PC-3 (cell line): ENCODE results near the gene UBTD1. TPM values are rescaled to one million over a fixed set of nuclear protein-coding genes. Genes with fewer than 3 reads are reported as not detected.

Experiments used
- ATAC-seq: fragments of 200-7000 bp; cut with Tn5 transposase; 2 replicates; pipeline ENCODE4 v1.9.1; 2020; ENCODE audit warnings: mild to moderate bottlenecking, moderate library complexity
- BruUV-seq: library from RNA; stranded (reverse); fragments of 400-500 nt; replicated peaks from 2 replicates; lab custom pipeline; 2021; lab: Mats Ljungman, UMichigan
- CTCF ChIA-PET: fragments of 300-600 bp; sonication (Branson Sonifier 250); formaldehyde crosslinking; loops from one replicate; lab custom pipeline; 2022; ENCODE audit warnings: antibody characterized with exemption; lab: Charles Lee
- POLR2A ChIA-PET: fragments of 300-600 bp; sonication (Branson Sonifier 250); formaldehyde crosslinking; loops from one replicate; lab custom pipeline; 2022; ENCODE audit warnings: antibody characterized with exemption; ENCODE audit not compliant: unreplicated experiment; lab: Charles Lee
- DNase-seq: peaks from one replicate; pipeline ENCODE4 v3.0.0-alpha.2; 2015
- H2AFZ ChIP-seq: fragments of 300-600 bp; sonication (generic); 2 replicates; pipeline ENCODE4 v1.6.0; 2016; ENCODE audit warnings: antibody characterized with exemption, low read length
- H3F3A ChIP-seq: fragments of 300-600 bp; sonication (generic); one replicate; pipeline ENCODE4 v1.6.0; 2017; ENCODE audit warnings: antibody characterized with exemption, low read length, control low read depth, mild to moderate bottlenecking; ENCODE audit not compliant: unreplicated experiment
- H3K27ac ChIP-seq: fragments of 300-600 bp; sonication (generic); 2 replicates; pipeline ENCODE4 v1.5.1; 2016; ENCODE audit warnings: mild to moderate bottlenecking, low read length
- H3K27me3 ChIP-seq: fragments of 300-600 bp; sonication (generic); 2 replicates; pipeline ENCODE4 v1.6.1; 2016; ENCODE audit warnings: low read length, mixed read lengths
- H3K36me3 ChIP-seq: fragments of 300-600 bp; sonication (generic); 2 replicates; pipeline ENCODE4 v1.6.1; 2016; ENCODE audit warnings: low read depth, mixed run types, low read length, mixed read lengths
- H3K4me1 ChIP-seq: fragments of 300-600 bp; sonication (generic); 2 replicates; pipeline ENCODE4 v1.5.1; 2016; ENCODE audit warnings: low read length; ENCODE audit not compliant: insufficient read depth
- H3K4me2 ChIP-seq: fragments of 300-600 bp; sonication (generic); 2 replicates; pipeline ENCODE4 v1.6.0; 2016; ENCODE audit warnings: low read length
- H3K4me3 ChIP-seq: fragments of 300-600 bp; sonication (generic); 2 replicates; pipeline ENCODE4 v1.5.1; 2016; ENCODE audit warnings: mild to moderate bottlenecking, low read length, mixed read lengths
- H3K79me2 ChIP-seq: fragments of 300-600 bp; sonication (generic); 2 replicates; pipeline ENCODE4 v1.6.1; 2017; ENCODE audit warnings: low read length, mixed read lengths
- H3K9ac ChIP-seq: fragments of 300-600 bp; sonication (generic); 2 replicates; pipeline ENCODE4 v1.6.0; 2016; ENCODE audit warnings: mild to moderate bottlenecking, low read length
- H3K9me2 ChIP-seq: fragments of 300-600 bp; sonication (generic); replicated peaks from 2 replicates; pipeline ENCODE4 v1.6.1; 2016; ENCODE audit warnings: mixed run types, low read length, mixed read lengths
- H3K9me3 ChIP-seq: fragments of 300-600 bp; sonication (generic); 2 replicates; pipeline ENCODE4 v1.6.1; 2016; ENCODE audit warnings: low read length, mixed read lengths
- H4K20me1 ChIP-seq: fragments of 300-600 bp; sonication (generic); 2 replicates; pipeline ENCODE4 v1.6.1; 2016; ENCODE audit warnings: low read length, mixed read lengths
- EZH2 ChIP-seq: fragments of 300-600 bp; sonication (generic); IDR thresholded peaks from one replicate; pipeline ENCODE4 v1.6.1; 2017; ENCODE audit warnings: antibody characterized with exemption, mild to moderate bottlenecking, low read length; ENCODE audit not compliant: unreplicated experiment
- EZH2phosphoT487 ChIP-seq: fragments of 300-600 bp; sonication (generic); IDR thresholded peaks from 2 replicates; pipeline ENCODE4 v1.6.1; 2018; ENCODE audit warnings: mild to moderate bottlenecking, antibody characterized with exemption, low read length, borderline replicate concordance
- intact Hi-C: fragments of 100-400 bp; cut with micrococcal nuclease; formaldehyde crosslinking; loops from 2 replicates; pipeline ENCODE4 v1.9.0; 2023
- total RNA-seq: library from RNA; depleted of rRNA; stranded (reverse); fragments of >200 nt; gene quantifications from 2 replicates; pipeline ENCODE4 v1.2.3, GENCODE V29; 2014
- TF ChIP-seq, protein P1 (sequence below): fragments of 300-600 bp; sonication (generic); conservative IDR thresholded peaks from 2 replicates; pipeline ENCODE4 v1.5.1; 2017; ENCODE audit warnings: antibody characterized with exemption, low read depth, mild to moderate bottlenecking, low read length

The UBTD1 gene
- total RNA-seq, 1 experiment from 2014 or later = 18.5 TPM

DNA sequence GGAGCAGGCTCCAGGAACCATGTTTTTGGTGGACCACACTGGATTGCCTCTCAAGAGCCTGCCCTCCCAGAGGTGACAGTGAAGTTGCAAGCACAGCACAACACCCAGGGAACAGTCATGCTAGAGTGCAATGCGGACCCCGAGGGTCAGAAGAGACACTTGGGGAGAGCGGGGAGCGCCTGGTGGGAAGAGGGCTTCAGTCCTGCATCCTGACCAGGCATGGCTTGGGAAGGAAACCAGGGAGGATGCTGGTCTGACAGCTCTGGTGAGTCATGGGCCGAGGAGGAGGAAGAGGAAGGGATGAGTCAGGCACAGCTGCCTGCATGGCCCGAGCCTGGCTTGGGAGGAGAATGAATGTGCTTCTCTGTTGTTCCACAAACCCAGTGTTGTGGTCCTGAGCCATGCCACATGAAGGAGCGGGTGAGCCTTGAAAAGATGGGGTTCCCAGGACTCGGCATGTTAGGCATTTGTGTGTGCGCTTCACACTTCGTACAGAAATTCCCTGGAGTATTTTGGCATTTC, 44.4 kb downstream of the UBTD1 start:
- peak overlapping the region; percentile 23; the same call in 1 of the 2 replicates for H3K4me3 ChIP-seq
- H3K4me1 ChIP-seq = peaks cover 41% of the 10 kb centered on the region
- TF ChIP-seq, protein P1, sequence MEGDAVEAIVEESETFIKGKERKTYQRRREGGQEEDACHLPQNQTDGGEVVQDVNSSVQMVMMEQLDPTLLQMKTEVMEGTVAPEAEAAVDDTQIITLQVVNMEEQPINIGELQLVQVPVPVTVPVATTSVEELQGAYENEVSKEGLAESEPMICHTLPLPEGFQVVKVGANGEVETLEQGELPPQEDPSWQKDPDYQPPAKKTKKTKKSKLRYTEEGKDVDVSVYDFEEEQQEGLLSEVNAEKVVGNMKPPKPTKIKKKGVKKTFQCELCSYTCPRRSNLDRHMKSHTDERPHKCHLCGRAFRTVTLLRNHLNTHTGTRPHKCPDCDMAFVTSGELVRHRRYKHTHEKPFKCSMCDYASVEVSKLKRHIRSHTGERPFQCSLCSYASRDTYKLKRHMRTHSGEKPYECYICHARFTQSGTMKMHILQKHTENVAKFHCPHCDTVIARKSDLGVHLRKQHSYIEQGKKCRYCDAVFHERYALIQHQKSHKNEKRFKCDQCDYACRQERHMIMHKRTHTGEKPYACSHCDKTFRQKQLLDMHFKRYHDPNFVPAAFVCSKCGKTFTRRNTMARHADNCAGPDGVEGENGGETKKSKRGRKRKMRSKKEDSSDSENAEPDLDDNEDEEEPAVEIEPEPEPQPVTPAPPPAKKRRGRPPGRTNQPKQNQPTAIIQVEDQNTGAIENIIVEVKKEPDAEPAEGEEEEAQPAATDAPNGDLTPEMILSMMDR = no peak
- no peak for TF ChIP-seq EZH2
- TF ChIP-seq EZH2phosphoT487 = no peak
- no peak overlapping the region; the same call in 1 of the 2 replicates for H2AFZ ChIP-seq
- POLR2A ChIA-PET = no interaction called here
- peak overlapping the region; percentile 99 for H3K27ac ChIP-seq
- DNase-seq (peak; percentile 88), ATAC-seq (peak; percentile 76)
- no peaks in the 10 kb centered on the region for H3F3A ChIP-seq
- no peaks in the 10 kb centered on the region for H3K9me2 ChIP-seq
- BruUV-seq = no TSS peak
- H3K4me2 ChIP-seq = peak overlapping the region; percentile 76
- H3K27me3 ChIP-seq = no peaks in the 10 kb centered on the region
- H3K9ac ChIP-seq = peak overlapping the region; percentile 87
- H3K79me2 ChIP-seq = peaks cover 15% of the 10 kb centered on the region; the same call in 1 of the 2 replicates
- no peaks in the 10 kb centered on the region for H3K36me3 ChIP-seq
- CTCF ChIA-PET = no interaction called here
- intact Hi-C loops = loop anchor here (2.0 to 5.0 kb wide), 2 partner anchors 44 to 61 kb away; partner anchors contain the start of genes MMS19 and UBTD1
- no peaks in the 10 kb centered on the region for H4K20me1 ChIP-seq
- H3K9me3 ChIP-seq = no peaks in the 10 kb centered on the region

DNA sequence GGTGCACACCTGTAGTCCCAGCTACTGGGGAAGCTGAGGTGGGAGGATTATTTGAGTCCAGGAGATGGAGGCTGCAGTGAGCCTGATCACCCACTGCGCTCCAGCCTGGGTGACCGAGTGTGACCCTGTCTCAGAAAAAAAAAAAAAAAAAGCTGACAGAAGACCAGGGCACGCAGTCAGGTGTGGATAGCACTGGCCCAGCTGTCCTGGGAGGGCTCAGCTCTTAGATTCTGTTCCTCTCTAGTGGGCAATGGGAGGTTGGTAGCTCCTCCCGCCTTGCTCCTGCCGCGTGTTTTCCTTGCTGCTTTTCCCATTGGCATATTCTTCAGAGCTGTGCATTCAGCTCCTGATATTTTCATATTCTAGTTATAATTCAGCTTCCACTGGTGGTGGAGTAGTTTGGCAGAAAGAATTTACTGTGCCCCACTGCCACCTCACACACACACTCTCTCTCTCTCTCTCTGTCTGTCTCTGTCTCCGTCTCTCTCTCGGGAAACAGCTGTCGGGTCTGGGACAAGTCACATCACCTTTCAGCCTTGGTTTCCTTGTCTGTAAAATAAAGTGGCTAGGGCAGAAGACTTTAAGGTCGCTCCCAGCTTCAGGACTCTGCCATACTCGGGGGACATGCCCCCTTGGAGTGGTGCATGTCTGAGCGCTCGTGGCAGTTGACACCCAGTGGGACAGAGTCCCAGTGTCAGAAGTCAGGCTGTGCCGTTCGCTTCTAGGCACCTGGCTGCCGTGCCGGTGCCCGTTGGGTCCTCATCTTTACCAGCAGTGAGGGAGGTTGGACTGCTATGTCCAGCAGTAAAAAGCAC, 47.9 kb downstream of the UBTD1 start:
- H3K9ac ChIP-seq = no peak overlapping the region
- DNase-seq (no peak), ATAC-seq (no peak)
- no TSS peak for BruUV-seq
- no peaks in the 10 kb centered on the region for H3K36me3 ChIP-seq
- no peaks in the 10 kb centered on the region for H3F3A ChIP-seq
- H3K27ac ChIP-seq = no peak overlapping the region
- CTCF ChIA-PET = no interaction called here
- H2AFZ ChIP-seq = no peak overlapping the region
- H3K79me2 ChIP-seq = 0 out of 2 replicates have a peak, but pooled peaks cover 3% of the 10 kb centered on the region
- POLR2A ChIA-PET = no interaction called here
- intact Hi-C loops = no loop called here
- TF ChIP-seq EZH2 = no peak
- no peaks in the 10 kb centered on the region for H3K9me3 ChIP-seq
- H3K27me3 ChIP-seq = no peaks in the 10 kb centered on the region
- no peaks in the 10 kb centered on the region for H3K9me2 ChIP-seq
- H3K4me3 ChIP-seq = no peak overlapping the region
- H3K4me1 ChIP-seq = peaks cover 22% of the 10 kb centered on the region
- no peak overlapping the region for H3K4me2 ChIP-seq
- H4K20me1 ChIP-seq = no peaks in the 10 kb centered on the region

DNA sequence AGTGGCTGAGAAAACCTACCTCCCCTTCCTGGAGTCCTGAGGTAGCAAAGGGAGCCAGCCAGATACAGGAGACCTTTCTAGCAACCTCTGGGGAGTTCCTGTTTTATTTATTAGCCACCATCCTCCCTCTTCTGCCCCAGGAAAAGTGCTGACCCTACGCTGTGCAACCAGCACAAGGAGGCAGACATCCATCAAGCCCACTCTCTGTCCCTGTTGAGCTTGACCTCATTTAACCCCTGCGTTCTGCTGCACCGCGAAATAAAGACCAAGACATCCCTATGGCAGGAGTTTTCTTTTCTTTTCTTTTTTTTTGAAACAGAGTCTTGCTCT, 48.5 kb downstream of the UBTD1 start:
- Histone ChIP-seq H3K27ac (no peak overlapping the region), H4K20me1 (no peaks in the 10 kb centered on the region), H3K9ac (no peak overlapping the region), H3K4me2 (no peak overlapping the region), H2AFZ (no peak overlapping the region), H3K79me2 (0 out of 2 replicates have a peak, but pooled peaks cover 3% of the 10 kb centered on the region), H3K4me1 (peaks cover 17% of the 10 kb centered on the region), H3F3A (no peaks in the 10 kb centered on the region), H3K27me3 (no peaks in the 10 kb centered on the region), H3K9me3 (no peaks in the 10 kb centered on the region), H3K4me3 (no peak overlapping the region), H3K36me3 (no peaks in the 10 kb centered on the region), H3K9me2 (no peaks in the 10 kb centered on the region)
- TF ChIP-seq, protein P1 = no peak
- TF ChIP-seq EZH2 (no peak), EZH2phosphoT487 (no peak)
- no TSS peak for BruUV-seq
- intact Hi-C loops = no loop called here
- CTCF ChIA-PET = no interaction called here
- ATAC-seq (no peak), DNase-seq (no peak)
- POLR2A ChIA-PET = no interaction called here
